B cell (primary cell): ENCODE results near the gene PTX3.

ENCODE experiments used
- EZH2 ChIP-seq: IDR thresholded peaks from 2 replicates; pipeline ENCODE4 v1.6.1; 2012; ENCODE audit warnings: borderline replicate concordance, low read depth, mild to moderate bottlenecking, moderate library complexity, low read length; ENCODE audit not compliant: insufficient read depth, poor library complexity, severe bottlenecking
- TF ChIP-seq, protein P1 (sequence below): fragments of 200-600 bp; IDR thresholded peaks from one replicate; pipeline ENCODE4 v1.8.0; 2022; ENCODE audit warnings: antibody characterized with exemption, mild to moderate bottlenecking

DNA sequence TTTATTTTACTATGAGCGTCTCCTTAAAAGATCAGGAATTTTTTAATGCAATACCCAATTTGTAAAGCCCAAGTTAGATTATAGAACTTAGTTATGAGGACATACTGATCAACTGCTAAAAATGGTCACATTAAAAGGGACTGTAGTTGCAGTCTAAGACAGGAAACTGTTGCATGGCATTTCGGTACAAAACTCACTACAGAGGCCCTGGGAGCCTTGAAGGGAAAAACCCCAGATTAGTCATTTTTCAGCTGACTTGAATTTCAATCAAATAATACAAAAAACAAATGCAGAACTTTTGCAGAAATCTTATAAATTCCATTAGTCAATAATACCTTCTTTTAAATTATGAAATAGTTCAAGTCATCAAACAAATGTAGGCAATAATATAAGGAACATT lies 6.9 kb upstream of the PTX3 start:
- TF ChIP-seq, protein P1, sequence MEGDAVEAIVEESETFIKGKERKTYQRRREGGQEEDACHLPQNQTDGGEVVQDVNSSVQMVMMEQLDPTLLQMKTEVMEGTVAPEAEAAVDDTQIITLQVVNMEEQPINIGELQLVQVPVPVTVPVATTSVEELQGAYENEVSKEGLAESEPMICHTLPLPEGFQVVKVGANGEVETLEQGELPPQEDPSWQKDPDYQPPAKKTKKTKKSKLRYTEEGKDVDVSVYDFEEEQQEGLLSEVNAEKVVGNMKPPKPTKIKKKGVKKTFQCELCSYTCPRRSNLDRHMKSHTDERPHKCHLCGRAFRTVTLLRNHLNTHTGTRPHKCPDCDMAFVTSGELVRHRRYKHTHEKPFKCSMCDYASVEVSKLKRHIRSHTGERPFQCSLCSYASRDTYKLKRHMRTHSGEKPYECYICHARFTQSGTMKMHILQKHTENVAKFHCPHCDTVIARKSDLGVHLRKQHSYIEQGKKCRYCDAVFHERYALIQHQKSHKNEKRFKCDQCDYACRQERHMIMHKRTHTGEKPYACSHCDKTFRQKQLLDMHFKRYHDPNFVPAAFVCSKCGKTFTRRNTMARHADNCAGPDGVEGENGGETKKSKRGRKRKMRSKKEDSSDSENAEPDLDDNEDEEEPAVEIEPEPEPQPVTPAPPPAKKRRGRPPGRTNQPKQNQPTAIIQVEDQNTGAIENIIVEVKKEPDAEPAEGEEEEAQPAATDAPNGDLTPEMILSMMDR = no peak
- no peak for TF ChIP-seq EZH2
